ENCODE measurements around the gene PF4V1.

PF4V1 gene

DNA sequence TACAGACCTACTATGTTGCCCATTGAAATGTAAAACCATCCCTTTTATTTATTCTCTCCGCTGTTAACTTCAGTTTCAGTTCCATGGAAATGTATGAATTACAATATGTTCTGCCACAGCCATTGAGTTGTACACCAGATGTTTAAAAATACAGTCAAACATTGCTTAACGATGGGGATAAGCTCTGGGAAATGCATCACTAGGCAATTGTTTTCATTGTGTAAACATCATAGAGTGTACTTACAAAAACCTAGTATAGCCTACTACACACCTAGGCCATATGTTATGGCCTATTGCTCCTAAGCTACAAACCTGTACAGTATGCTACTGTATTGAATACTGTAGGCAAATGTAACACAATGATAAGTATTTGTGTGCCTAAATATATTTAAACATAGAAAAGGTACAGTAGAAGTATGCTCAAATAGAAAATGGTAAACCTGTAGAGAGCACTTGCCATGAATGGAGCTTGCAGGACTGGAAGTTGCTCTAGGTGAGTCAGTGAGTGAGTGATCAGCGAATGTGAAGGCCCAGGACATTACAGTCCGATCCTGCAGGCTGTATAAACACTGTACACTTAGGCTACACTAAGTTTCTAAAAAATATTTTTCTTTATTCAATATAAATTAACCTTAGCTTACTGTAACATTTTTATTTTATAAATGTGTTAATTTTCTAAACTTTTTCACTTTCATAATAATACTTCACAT lies 2.7 kb upstream of the PF4V1 start:
- TF ChIP-seq ZNF660 (tag by site-specific recombination; IDR thresholded peaks at IDR 0.05) (no peak), ZSCAN23 (tag by site-specific recombination; IDR thresholded peaks at IDR 0.05) (no peak), GLI4 (tag by site-specific recombination; IDR thresholded peaks at IDR 0.05) (no peak), ZNF791 (tag by site-specific recombination; IDR thresholded peaks at IDR 0.05) (no peak), ZNF776 (tag by site-specific recombination; IDR thresholded peaks at IDR 0.05; ENCODE audit: borderline replicate concordance) (no peak), ZNF311 (tag by site-specific recombination; IDR thresholded peaks at IDR 0.05; ENCODE audit: borderline replicate concordance) (no peak)
- TF ChIP-seq, protein P1, sequence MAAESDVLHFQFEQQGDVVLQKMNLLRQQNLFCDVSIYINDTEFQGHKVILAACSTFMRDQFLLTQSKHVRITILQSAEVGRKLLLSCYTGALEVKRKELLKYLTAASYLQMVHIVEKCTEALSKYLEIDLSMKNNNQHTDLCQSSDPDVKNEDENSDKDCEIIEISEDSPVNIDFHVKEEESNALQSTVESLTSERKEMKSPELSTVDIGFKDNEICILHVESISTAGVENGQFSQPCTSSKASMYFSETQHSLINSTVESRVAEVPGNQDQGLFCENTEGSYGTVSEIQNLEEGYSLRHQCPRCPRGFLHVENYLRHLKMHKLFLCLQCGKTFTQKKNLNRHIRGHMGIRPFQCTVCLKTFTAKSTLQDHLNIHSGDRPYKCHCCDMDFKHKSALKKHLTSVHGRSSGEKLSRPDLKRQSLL (tag by site-specific recombination; IDR thresholded peaks at IDR 0.05), result no peak
- CTCF ChIA-PET, result no interaction called here
- POLR2A ChIA-PET, result no interaction called here
- Histone ChIP-seq H3K4me1 (ENCODE audit: control insufficient read depth, insufficient read depth, low read length) (no peaks in the 10 kb centered on the region), H3K27ac (ENCODE audit: extremely low read depth, low read depth, low read length) (no peak overlapping the region), H3K36me3 (ENCODE audit: control insufficient read depth in 2 of 2, insufficient read depth in 1 of 2, low read length in 2 of 2) (no peaks in the 10 kb centered on the region), H3K4me3 (ENCODE audit: low read depth, low read length) (no peak overlapping the region), H3K9me3 (ENCODE audit: control insufficient read depth, insufficient read depth, low read depth, low read length) (no peaks in the 10 kb centered on the region)

GRCh38 chr4:73851293-73851692 lies 1.8 kb upstream of the PF4V1 start:
- Histone ChIP-seq H3K9me3 (ENCODE audit: control insufficient read depth, insufficient read depth, low read depth, low read length) (no peaks in the 10 kb centered on the region), H3K27ac (ENCODE audit: extremely low read depth, low read depth, low read length) (no peak overlapping the region), H3K4me1 (ENCODE audit: control insufficient read depth, insufficient read depth, low read length) (no peaks in the 10 kb centered on the region), H3K4me3 (ENCODE audit: low read depth, low read length) (no peak overlapping the region), H3K36me3 (ENCODE audit: control insufficient read depth in 2 of 2, insufficient read depth in 1 of 2, low read length in 2 of 2) (no peaks in the 10 kb centered on the region)
- no peak for TF ChIP-seq ZNF366 (tag by site-specific recombination; conservative IDR thresholded peaks at IDR 0.05)
- TF ChIP-seq MZF1 (tag by site-specific recombination; IDR thresholded peaks at IDR 0.05; ENCODE audit: borderline replicate concordance), result no peak
- no peak for TF ChIP-seq ZBTB8A (tag by site-specific recombination; IDR thresholded peaks at IDR 0.05)
- no peak for TF ChIP-seq YY2 (tag by site-specific recombination; IDR thresholded peaks at IDR 0.05)
- TF ChIP-seq ZNF704 (tag by site-specific recombination; IDR thresholded peaks at IDR 0.05), result no peak
- no peak for TF ChIP-seq ZBTB10 (tag by site-specific recombination; IDR thresholded peaks at IDR 0.05)
- no peak for TF ChIP-seq ZNF169 (tag by site-specific recombination; IDR thresholded peaks at IDR 0.05)
- CTCF ChIA-PET, result no interaction called here
- POLR2A ChIA-PET, result no interaction called here

- POLR2A ChIA-PET, result no interaction called here
- Histone ChIP-seq H3K4me1 (ENCODE audit: control insufficient read depth, insufficient read depth, low read length) (no peaks in the 10 kb centered on the region), H3K27ac (ENCODE audit: extremely low read depth, low read depth, low read length) (no peak overlapping the region), H3K4me3 (ENCODE audit: low read depth, low read length) (no peak overlapping the region), H3K9me3 (ENCODE audit: control insufficient read depth, insufficient read depth, low read depth, low read length) (no peaks in the 10 kb centered on the region), H3K36me3 (ENCODE audit: control insufficient read depth in 2 of 2, insufficient read depth in 1 of 2, low read length in 2 of 2) (no peaks in the 10 kb centered on the region)
- CTCF ChIA-PET, result interaction anchor here (2.0 kb wide), 1 partner anchor 12 kb away, joined by 5 read pairs; no protein-coding TSS in a partner anchor
- TF ChIP-seq ZBTB1 (tag by site-specific recombination; IDR thresholded peaks at IDR 0.05), result no peak
- no peak for TF ChIP-seq HOXA7 (CRISPR knock-in tag; IDR thresholded peaks at IDR 0.05; ENCODE audit: borderline replicate concordance)
- no peak for TF ChIP-seq ZNF549 (tag by site-specific recombination; IDR thresholded peaks at IDR 0.05)
- TF ChIP-seq ZNF175 (tag by site-specific recombination; IDR thresholded peaks at IDR 0.05), result no peak
- TF ChIP-seq, protein P2, sequence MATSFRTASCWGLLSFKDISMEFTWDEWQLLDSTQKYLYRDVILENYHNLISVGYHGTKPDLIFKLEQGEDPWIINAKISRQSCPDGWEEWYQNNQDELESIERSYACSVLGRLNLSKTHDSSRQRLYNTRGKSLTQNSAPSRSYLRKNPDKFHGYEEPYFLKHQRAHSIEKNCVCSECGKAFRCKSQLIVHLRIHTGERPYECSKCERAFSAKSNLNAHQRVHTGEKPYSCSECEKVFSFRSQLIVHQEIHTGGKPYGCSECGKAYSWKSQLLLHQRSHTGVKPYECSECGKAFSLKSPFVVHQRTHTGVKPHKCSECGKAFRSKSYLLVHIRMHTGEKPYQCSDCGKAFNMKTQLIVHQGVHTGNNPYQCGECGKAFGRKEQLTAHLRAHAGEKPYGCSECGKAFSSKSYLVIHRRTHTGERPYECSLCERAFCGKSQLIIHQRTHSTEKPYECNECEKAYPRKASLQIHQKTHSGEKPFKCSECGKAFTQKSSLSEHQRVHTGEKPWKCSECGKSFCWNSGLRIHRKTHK (tag by site-specific recombination; IDR thresholded peaks at IDR 0.05), result no peak
- no peak for TF ChIP-seq ZNF513 (tag by site-specific recombination; IDR thresholded peaks at IDR 0.05)
- TF ChIP-seq ZNF138 (tag by site-specific recombination; IDR thresholded peaks at IDR 0.05; ENCODE audit: borderline replicate concordance), result no peak
- TF ChIP-seq ZNF768 (tag by site-specific recombination; IDR thresholded peaks at IDR 0.05), result no peak
- no peak for TF ChIP-seq GLI2 (tag by site-specific recombination; IDR thresholded peaks at IDR 0.05; ENCODE audit: borderline replicate concordance, low read depth)
- TF ChIP-seq ZNF155 (tag by site-specific recombination; IDR thresholded peaks at IDR 0.05), result no peak
- TF ChIP-seq KLF8 (tag by site-specific recombination; IDR thresholded peaks at IDR 0.05), result no peak
These were observed 325 bp upstream of the PF4V1 start for GRCh38 chr4:73852771-73853170.
